ENCODE measurements around the gene TMEM263. TPM values are rescaled to one million over a fixed set of nuclear protein-coding genes. Genes with fewer than 3 reads are reported as not detected.

TMEM263 gene
- total and polyA plus RNA-seq, 9 of the 15 experiments (the other 6 are each of a cell fraction or from before 2014, with no cell fraction given): 12.6 to 36.7 (median 24.4) TPM

- TF ChIP-seq ATF3 (IDR thresholded peaks at IDR 0.05) (peak; percentile 70), ATF3 (CRISPR knock-in tag; conservative IDR thresholded peaks at IDR 0.05) (no peak), ARID1B (IDR thresholded peaks at IDR 0.05) (peak; percentile 41; the same call in 1 of the 2 replicates), TFE3 (CRISPR knock-in tag; IDR thresholded peaks at IDR 0.05) (no peak), GTF2A2 (tag; IDR thresholded peaks at IDR 0.05) (no peak), HDAC2 (IDR thresholded peaks at IDR 0.05) (no peak), RBM17 (IDR thresholded peaks at IDR 0.05; ENCODE audit: borderline replicate concordance, low read depth, low read length) (no peak), ZNF764 (CRISPR knock-in tag; IDR thresholded peaks at IDR 0.05; ENCODE audit: low read depth) (no peak)
Observed at GRCh38 chr12:106975098-106975497, 19.4 kb downstream of the TMEM263 start (continued).
